Suprapubic skin (tissue), 3 donors: Measurements from ENCODE around the gene BMS1.
"Not testable (repeated sequence)": the region's sequence is repeated elsewhere in the genome, so short reads cannot be mapped to it uniquely, and the experiment has no call there.

Source experiments
- CTCF ChIP-seq, 2 donors: fragments of 200-600 bp in 1 of 2; fragments of 450-650 bp in 1 of 2; sonication (generic) in 1 of 2; IDR thresholded peaks; one replicate each; pipeline ENCODE4 v1.5.1; 2016 to 2019; ENCODE audit warnings: antibody characterized with exemption in 2 of 2, mild to moderate bottlenecking in 1 of 2, moderate library complexity in 1 of 2
- POLR2A ChIP-seq, 2 donors: fragments of 450-650 bp; IDR thresholded peaks; one replicate each; pipeline ENCODE4 v1.6.1; 2017; ENCODE audit warnings: antibody characterized with exemption in 2 of 2, mild to moderate bottlenecking in 2 of 2, moderate library complexity in 2 of 2

GRCh38 chr10:42828391-42828790 is 45.8 kb downstream of the BMS1 start:
- TF ChIP-seq CTCF, POLR2A (IDR thresholded peaks at IDR 0.05): not testable (repeated sequence)
